ENCODE measurements around the gene RERE.

- no peak for TF ChIP-seq CTCF (conservative IDR thresholded peaks at IDR 0.05; ENCODE audit: low read depth in 2 of 2)
- no peak for TF ChIP-seq POLR2AphosphoS5 (IDR thresholded peaks at IDR 0.05; ENCODE audit: low read depth)
- no peak for TF ChIP-seq EZH2 (IDR thresholded peaks at IDR 0.05; ENCODE audit: low read depth, unreplicated experiment)
- no peak for TF ChIP-seq CREB1 (CRISPR knock-in tag; IDR thresholded peaks at IDR 0.05; ENCODE audit: low read depth)
- no peak for TF ChIP-seq REST (IDR thresholded peaks at IDR 0.05; ENCODE audit: unreplicated experiment)
- TF ChIP-seq ETS1 (IDR thresholded peaks at IDR 0.05): no peak
- TF ChIP-seq JUNB (IDR thresholded peaks at IDR 0.05; ENCODE audit: unreplicated experiment): no peak
- TF ChIP-seq EZH2phosphoT487 (IDR thresholded peaks at IDR 0.05; ENCODE audit: unreplicated experiment): no peak
- no peak for TF ChIP-seq STAT1 (IDR thresholded peaks at IDR 0.05; ENCODE audit: unreplicated experiment)
- TF ChIP-seq ZNF114 (CRISPR knock-in tag; IDR thresholded peaks at IDR 0.05): no peak
- TF ChIP-seq ZNF462 (CRISPR knock-in tag; IDR thresholded peaks at IDR 0.05): no peak
- TF ChIP-seq NANOG (IDR thresholded peaks at IDR 0.05; ENCODE audit: borderline replicate concordance): no peak
Measured at GRCh38 chr1:8641377-8641997, 176.0 kb downstream of the RERE start.
